Measurements from ENCODE around the gene THG1L.
A peak's percentile ranks its signal among the peaks of the same experiment; 100 is the strongest.
"Not testable (repeated sequence)": the region's sequence is repeated elsewhere in the genome, so short reads cannot be mapped to it uniquely, and the experiment has no call there.

Gene THG1L

GRCh38 chr5:157710882-157711281 lies 20.3 kb upstream of the THG1L start:
- no peak overlapping the region for H3K4me3 ChIP-seq (ENCODE audit: low read depth, low read length)
- POLR2A ChIA-PET: no interaction called here
- TF ChIP-seq CTCF (IDR thresholded peaks at IDR 0.05; ENCODE audit: insufficient read depth, low read length, missing control alignments): no peak
- peak; percentile 67 for DNase-seq (ENCODE audit: low read depth, low spot score)
- CTCF ChIA-PET: interaction anchor here (0.9 to 2.0 kb wide), 2 partner anchors 33 to 278 kb away, joined by 4 to 10 read pairs; partner anchors contain the start of gene LSM11

- DNase-seq (ENCODE audit: low read depth, low spot score): no peak
- no peak overlapping the region for H3K4me3 ChIP-seq (ENCODE audit: low read depth, low read length)
- no peak for TF ChIP-seq CTCF (IDR thresholded peaks at IDR 0.05; ENCODE audit: insufficient read depth, low read length, missing control alignments)
- POLR2A ChIA-PET: no interaction called here
- CTCF ChIA-PET: no interaction called here
Observed at GRCh38 chr5:157713830-157714595, 17.2 kb upstream of the THG1L start.

GRCh38 chr5:157714596-157714864 lies 16.7 kb upstream of the THG1L start:
- no peak for DNase-seq (ENCODE audit: low read depth, low spot score)
- ChIA-PET CTCF (no interaction called here), POLR2A (no interaction called here)
- no peak overlapping the region for H3K4me3 ChIP-seq (ENCODE audit: low read depth, low read length)
- TF ChIP-seq CTCF (IDR thresholded peaks at IDR 0.05; ENCODE audit: insufficient read depth, low read length, missing control alignments): no peak

GRCh38 chr5:157718519-157718918 lies 12.7 kb upstream of the THG1L start:
- DNase-seq (ENCODE audit: low read depth, low spot score): no peak

GRCh38 chr5:157719245-157719644 lies 12.0 kb upstream of the THG1L start:
- DNase-seq (ENCODE audit: low read depth, low spot score): no peak
- ChIA-PET CTCF (interaction anchor here (0.9 to 6.3 kb wide), 45 partner anchors 9 to 465 kb away, joined by 3 to 51 read pairs (median 7); partner anchors contain the start of genes C5orf52, LSM11 and THG1L), POLR2A (interaction anchor here (1.0 kb wide), 1 partner anchor 12 kb away, joined by 4 read pairs; the partner anchor contains the start of gene THG1L)
- TF ChIP-seq CTCF (IDR thresholded peaks at IDR 0.05; ENCODE audit: insufficient read depth, low read length, missing control alignments): no peak
- no peak overlapping the region for H3K4me3 ChIP-seq (ENCODE audit: low read depth, low read length)

More at GRCh38 chr5:157718519-157718918, 12.7 kb upstream of the THG1L start:
- H3K4me3 ChIP-seq (ENCODE audit: low read depth, low read length): no peak overlapping the region
- ChIA-PET POLR2A (interaction anchor here (0.6 to 1.0 kb wide), 3 partner anchors 13 to 167 kb away, joined by 3 to 4 read pairs (median 3); partner anchors contain the start of gene THG1L), CTCF (interaction anchor here (0.7 to 6.3 kb wide), 59 partner anchors 10 to 466 kb away, joined by 3 to 51 read pairs (median 6); partner anchors contain the start of genes C5orf52, LSM11 and THG1L)
- peak; percentile 55 for TF ChIP-seq CTCF (IDR thresholded peaks at IDR 0.05; ENCODE audit: insufficient read depth, low read length, missing control alignments)

DNA sequence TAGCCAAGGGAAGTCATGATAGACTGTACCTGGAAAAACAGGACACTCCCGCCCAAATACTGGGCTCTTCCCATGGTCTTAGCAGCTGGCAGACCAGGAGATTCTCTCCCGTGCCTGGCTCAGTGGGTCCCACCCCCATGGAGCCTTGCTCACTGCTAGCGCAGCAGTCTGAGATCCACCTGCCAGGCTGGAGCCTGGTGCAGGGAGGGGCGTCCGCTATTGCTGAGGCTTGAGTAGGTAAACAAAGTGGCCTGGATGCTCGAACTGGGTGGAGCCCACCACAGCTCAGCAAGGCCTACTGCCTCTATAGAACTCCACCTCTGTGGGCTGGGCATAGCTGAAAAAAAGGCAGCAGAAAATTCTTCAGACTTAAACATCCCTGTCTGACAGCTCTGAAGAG lies 10.1 kb upstream of the THG1L start:
- ChIA-PET POLR2A (no interaction called here), CTCF (interaction anchor here (1.1 to 6.3 kb wide), 6 partner anchors 9 to 395 kb away, joined by 3 to 51 read pairs (median 21); no protein-coding TSS in a partner anchor)
- TF ChIP-seq CTCF (IDR thresholded peaks at IDR 0.05; ENCODE audit: insufficient read depth, low read length, missing control alignments): no peak
- no peak overlapping the region for H3K4me3 ChIP-seq (ENCODE audit: low read depth, low read length)
- no peak for DNase-seq (ENCODE audit: low read depth, low spot score)

GRCh38 chr5:157722895-157723294 lies 8.3 kb upstream of the THG1L start:
- CTCF ChIA-PET: interaction anchor here (1.0 to 1.2 kb wide), 2 partner anchors 20 to 242 kb away, joined by 3 to 4 read pairs; partner anchors contain the start of gene LSM11
- POLR2A ChIA-PET; H3K4me3 ChIP-seq (ENCODE audit: low read depth, low read length); DNase-seq (ENCODE audit: low read depth, low spot score): not testable (repeated sequence)

GRCh38 chr5:157726607-157727006 lies 4.6 kb upstream of the THG1L start:
- H3K4me3 ChIP-seq (ENCODE audit: low read depth, low read length); DNase-seq (ENCODE audit: low read depth, low spot score); CTCF ChIA-PET; POLR2A ChIA-PET: not testable (repeated sequence)

DNA sequence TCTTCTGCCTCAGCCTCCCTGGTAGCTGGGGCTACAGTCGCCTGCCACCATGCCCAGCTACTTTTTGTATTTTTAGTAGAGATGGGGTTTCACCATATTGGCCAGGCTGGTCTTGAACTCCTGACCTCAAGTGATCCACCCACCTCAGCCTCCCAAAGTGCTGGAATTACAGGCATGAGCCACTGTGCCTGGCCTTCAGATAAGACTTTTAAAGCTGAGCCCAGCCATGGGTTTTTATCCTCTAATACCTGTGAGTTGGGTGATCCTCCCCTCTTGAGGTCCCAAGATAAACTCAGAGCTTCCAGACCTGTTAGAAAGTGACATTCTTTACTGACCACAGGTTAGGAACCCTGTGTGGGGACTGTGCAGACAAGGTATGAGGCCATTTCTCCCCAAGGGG lies 3.4 kb upstream of the THG1L start:
- H3K4me3 ChIP-seq (ENCODE audit: low read depth, low read length); POLR2A ChIA-PET; DNase-seq (ENCODE audit: low read depth, low spot score): not testable (repeated sequence)
- CTCF ChIA-PET: interaction anchor here (1.1 to 8.8 kb wide), 4 partner anchors 9 to 401 kb away, joined by 3 to 113 read pairs (median 4); partner anchors contain the start of gene LSM11
